Measurements from ENCODE around the gene TP53AIP1.

- TF ChIP-seq CTCF (IDR thresholded peaks at IDR 0.05) (no peak), POLR2A (IDR thresholded peaks at IDR 0.05) (no peak)
These were observed 52.9 kb downstream of the TP53AIP1 start for GRCh38 chr11:128889657-128890213.

Data from ovary (tissue), 3 donors.